Osteoblast (primary cell): ENCODE results near the gene NUP153. TPM values are rescaled to one million over a fixed set of nuclear protein-coding genes. Genes with fewer than 3 reads are reported as not detected.
A peak's percentile ranks its signal among the peaks of the same experiment; 100 is the strongest.

ENCODE experiments used
- DNase-seq: peaks from one replicate; pipeline ENCODE4 v3.0.0; 2011; ENCODE audit warnings: low spot score, mixed read lengths; ENCODE audit not compliant: insufficient read length; ENCODE audit errors: missing footprints
- H2AFZ ChIP-seq: 2 replicates; pipeline ENCODE4 v1.6.0; 2011; ENCODE audit warnings: mild to moderate bottlenecking, low read length
- H3K27ac ChIP-seq: 2 replicates; pipeline ENCODE4 v1.5.1; 2011; ENCODE audit warnings: mild to moderate bottlenecking, low read depth, low read length, moderate library complexity
- H3K27me3 ChIP-seq: 2 replicates; pipeline ENCODE4 v1.6.0; 2012; ENCODE audit warnings: mild to moderate bottlenecking, control low read depth, inconsistent platforms, low read length, moderate library complexity; ENCODE audit not compliant: insufficient read depth
- H3K36me3 ChIP-seq: 2 replicates; pipeline ENCODE4 v1.5.1; 2011; ENCODE audit warnings: mild to moderate bottlenecking, low read length, control low read depth, moderate library complexity; ENCODE audit not compliant: insufficient read depth
- H3K4me1 ChIP-seq: 2 replicates; pipeline ENCODE4 v1.5.1; 2011; ENCODE audit warnings: mild to moderate bottlenecking, low read length, control low read depth, moderate library complexity; ENCODE audit not compliant: insufficient read depth
- H3K4me2 ChIP-seq: 2 replicates; pipeline ENCODE4 v1.6.0; 2011; ENCODE audit warnings: mild to moderate bottlenecking, low read length; ENCODE audit not compliant: insufficient read depth
- H3K4me3 ChIP-seq: fragments of 200-600 bp; sonication (generic); 3 replicates; pipeline ENCODE4 v1.5.1; 2012; ENCODE audit warnings: mild to moderate bottlenecking, low read length, inconsistent platforms; ENCODE audit not compliant: insufficient read depth
- H3K79me2 ChIP-seq: 2 replicates; pipeline ENCODE4 v1.6.0; 2012; ENCODE audit warnings: mild to moderate bottlenecking, low read length, control low read depth, inconsistent platforms; ENCODE audit not compliant: insufficient read depth
- H3K9me3 ChIP-seq: 2 replicates; pipeline ENCODE4 v1.5.1; 2011; ENCODE audit warnings: low read depth, low read length, control low read depth
- H4K20me1 ChIP-seq: 2 replicates; pipeline ENCODE4 v1.6.0; 2012; ENCODE audit warnings: mild to moderate bottlenecking, low read length, control low read depth; ENCODE audit not compliant: insufficient read depth
- CTCF ChIP-seq: IDR thresholded peaks from 2 replicates; pipeline ENCODE4 v1.5.1; 2011; ENCODE audit warnings: mild to moderate bottlenecking, low read depth, low read length, moderate library complexity; ENCODE audit errors: extremely low read depth
- total RNA-seq: library from RNA; depleted of rRNA; stranded (reverse); fragments of >200 nt; gene quantifications from 2 replicates; pipeline ENCODE4 v1.2.3, GENCODE V29; 2012

Gene NUP153
- total RNA-seq, 1 donor, result 28.6 TPM

GRCh38 chr6:17648745-17649144 lies 58.0 kb downstream of the NUP153 start:
- H4K20me1 ChIP-seq, result peaks cover 3% of the 10 kb centered on the region
- no peaks in the 10 kb centered on the region for H3K4me1 ChIP-seq
- no peak overlapping the region for H3K27ac ChIP-seq
- TF ChIP-seq CTCF, result no peak
- H2AFZ ChIP-seq, result no peak overlapping the region
- H3K79me2 ChIP-seq, result peaks cover 9% of the 10 kb centered on the region
- peaks cover 44% of the 10 kb centered on the region for H3K36me3 ChIP-seq
- no peak overlapping the region for H3K4me3 ChIP-seq
- H3K4me2 ChIP-seq, result no peak overlapping the region
- no peaks in the 10 kb centered on the region for H3K27me3 ChIP-seq
- no peaks in the 10 kb centered on the region for H3K9me3 ChIP-seq
- no peak for DNase-seq

GRCh38 chr6:17640477-17640917 lies 66.2 kb downstream of the NUP153 start:
- Histone ChIP-seq H3K4me1 (peaks cover 18% of the 10 kb centered on the region), H3K79me2 (peaks cover 29% of the 10 kb centered on the region), H2AFZ (no peak overlapping the region), H3K36me3 (peaks cover 61% of the 10 kb centered on the region), H3K4me3 (no peak overlapping the region), H4K20me1 (no peaks in the 10 kb centered on the region), H3K9me3 (no peaks in the 10 kb centered on the region), H3K4me2 (no peak overlapping the region), H3K27me3 (no peaks in the 10 kb centered on the region), H3K27ac (no peak overlapping the region)
- no peak for TF ChIP-seq CTCF
- DNase-seq, result no peak

GRCh38 chr6:17638212-17638715 lies 68.5 kb downstream of the NUP153 start:
- Histone ChIP-seq H3K79me2 (peaks cover 47% of the 10 kb centered on the region), H4K20me1 (no peaks in the 10 kb centered on the region), H3K4me2 (peak overlapping the region; percentile 46), H3K4me3 (no peak overlapping the region), H3K27ac (peak overlapping the region; percentile 38), H2AFZ (no peak overlapping the region), H3K4me1 (peaks cover 18% of the 10 kb centered on the region), H3K36me3 (peaks cover 43% of the 10 kb centered on the region), H3K9me3 (no peaks in the 10 kb centered on the region), H3K27me3 (no peaks in the 10 kb centered on the region)
- DNase-seq, result no peak
- TF ChIP-seq CTCF, result no peak

GRCh38 chr6:17635568-17635967 lies 71.2 kb downstream of the NUP153 start:
- H3K79me2 ChIP-seq, result peaks cover 41% of the 10 kb centered on the region
- TF ChIP-seq CTCF, result no peak
- H3K9me3 ChIP-seq, result no peaks in the 10 kb centered on the region
- no peak overlapping the region for H2AFZ ChIP-seq
- no peak overlapping the region for H3K4me3 ChIP-seq
- no peak overlapping the region for H3K27ac ChIP-seq
- H3K4me1 ChIP-seq, result peaks cover 18% of the 10 kb centered on the region
- no peaks in the 10 kb centered on the region for H3K27me3 ChIP-seq
- DNase-seq, result no peak
- peaks cover 35% of the 10 kb centered on the region for H3K36me3 ChIP-seq
- H4K20me1 ChIP-seq, result no peaks in the 10 kb centered on the region
- no peak overlapping the region for H3K4me2 ChIP-seq
